ENCODE measurements around the gene PROCA1. TPM values are rescaled to one million over a fixed set of nuclear protein-coding genes. Genes with fewer than 3 reads are reported as not detected.

PROCA1 gene
- total and polyA plus RNA-seq, 9 of the 15 experiments (the other 6 are each of a cell fraction or from before 2014, with no cell fraction given): 0.78 to 16.2 (median 5.6) TPM

GRCh38 chr17:28712032-28712704, 480 bp upstream of the PROCA1 start (continued):
- TF ChIP-seq KDM1A (IDR thresholded peaks at IDR 0.05): no peak; a peak in 1 of 4 replicates
- TF ChIP-seq ZNF347 (CRISPR knock-in tag; IDR thresholded peaks at IDR 0.05; ENCODE audit: low read depth): no peak
- TF ChIP-seq ID3 (CRISPR knock-in tag; IDR thresholded peaks at IDR 0.05): no peak
- TF ChIP-seq ID3 (tag; IDR thresholded peaks at IDR 0.05): no peak
- no peak for TF ChIP-seq ZNF609 (CRISPR knock-in tag; IDR thresholded peaks at IDR 0.05; ENCODE audit: borderline replicate concordance)
- TF ChIP-seq SAFB2 (IDR thresholded peaks at IDR 0.05; ENCODE audit: borderline replicate concordance, low read depth, low read length, severe bottlenecking): no peak
- TF ChIP-seq RFX7 (CRISPR knock-in tag; IDR thresholded peaks at IDR 0.05): no peak
- no peak for TF ChIP-seq SREBF2 (CRISPR knock-in tag; IDR thresholded peaks at IDR 0.05)
- no peak for TF ChIP-seq PHB2 (IDR thresholded peaks at IDR 0.05; ENCODE audit: low read depth)
- no peak for TF ChIP-seq GTF2F1 (IDR thresholded peaks at IDR 0.05; ENCODE audit: low read depth, low read length)
- no peak for TF ChIP-seq RBM15 (IDR thresholded peaks at IDR 0.05; ENCODE audit: insufficient read depth, low read length)
- no peak for TF ChIP-seq THRA (IDR thresholded peaks at IDR 0.05)
- TF ChIP-seq NR2C2 (CRISPR knock-in tag; IDR thresholded peaks at IDR 0.05): no peak
- TF ChIP-seq NR2C2 (tag; IDR thresholded peaks at IDR 0.05): no peak
- TF ChIP-seq MTA3 (IDR thresholded peaks at IDR 0.05; ENCODE audit: borderline replicate concordance): peak; percentile 15; the same call in 1 of the 2 replicates
- TF ChIP-seq NFATC3 (IDR thresholded peaks at IDR 0.05): no peak
- TF ChIP-seq ZNF507 (tag; conservative IDR thresholded peaks at IDR 0.05): no peak
- TF ChIP-seq, protein P1, sequence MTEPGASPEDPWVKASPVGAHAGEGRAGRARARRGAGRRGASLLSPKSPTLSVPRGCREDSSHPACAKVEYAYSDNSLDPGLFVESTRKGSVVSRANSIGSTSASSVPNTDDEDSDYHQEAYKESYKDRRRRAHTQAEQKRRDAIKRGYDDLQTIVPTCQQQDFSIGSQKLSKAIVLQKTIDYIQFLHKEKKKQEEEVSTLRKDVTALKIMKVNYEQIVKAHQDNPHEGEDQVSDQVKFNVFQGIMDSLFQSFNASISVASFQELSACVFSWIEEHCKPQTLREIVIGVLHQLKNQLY (CRISPR knock-in tag; conservative IDR thresholded peaks at IDR 0.05): no peak
- TF ChIP-seq COPS2 (conservative IDR thresholded peaks at IDR 0.05): no peak
- peak in 1 of 2 experiments; percentile 87 for TF ChIP-seq E2F6 (IDR thresholded peaks at IDR 0.05; ENCODE audit: borderline replicate concordance in 1 of 2, extremely low read depth in 1 of 2, insufficient read depth in 1 of 2, insufficient read length in 1 of 2, low read depth in 1 of 2, low read length in 1 of 2, poor library complexity in 1 of 2, severe bottlenecking in 1 of 2)
